Left forelimb (tissue), 1 donor: ENCODE measurements around the gene LMO7.

Experiments
- DNase-seq: peaks from one replicate; pipeline ENCODE4 v3.0.0-alpha.2; 2018; ENCODE audit warnings: low spot score

Gene LMO7

GRCh38 chr13:75801388-75801945, 165.3 kb downstream of the LMO7 start:
- DNase-seq, result no peak

GRCh38 chr13:75802161-75802560, 166.0 kb downstream of the LMO7 start:
- no peak for DNase-seq

- no peak for DNase-seq
Observed at GRCh38 chr13:75803164-75803611, 167.1 kb downstream of the LMO7 start.

- DNase-seq, result no peak
Observed at GRCh38 chr13:75804054-75804453, 167.9 kb downstream of the LMO7 start.

GRCh38 chr13:75804605-75805004, 168.5 kb downstream of the LMO7 start:
- no peak for DNase-seq

- DNase-seq, result no peak
Observed at GRCh38 chr13:75806117-75806516, 170.0 kb downstream of the LMO7 start.

- no peak for DNase-seq
Observed at GRCh38 chr13:75811361-75811760, 175.2 kb downstream of the LMO7 start.

- no peak for DNase-seq
Observed at GRCh38 chr13:75811841-75812240, 175.7 kb downstream of the LMO7 start.

- no peak for DNase-seq
Observed at GRCh38 chr13:75812751-75813181, 176.6 kb downstream of the LMO7 start.

GRCh38 chr13:75813323-75813722, 177.2 kb downstream of the LMO7 start:
- no peak for DNase-seq

- DNase-seq, result no peak
Observed at GRCh38 chr13:75818179-75818967, 182.2 kb downstream of the LMO7 start.

- no peak for DNase-seq
Observed at GRCh38 chr13:75818968-75819225, 182.8 kb downstream of the LMO7 start.

GRCh38 chr13:75825161-75825560, 189.0 kb downstream of the LMO7 start:
- DNase-seq, result no peak

GRCh38 chr13:75825594-75825993, 189.5 kb downstream of the LMO7 start:
- DNase-seq, result no peak

- no peak for DNase-seq
Observed at GRCh38 chr13:75826391-75826790, 190.3 kb downstream of the LMO7 start.

GRCh38 chr13:75829830-75830229, 193.7 kb downstream of the LMO7 start:
- DNase-seq, result no peak

- DNase-seq, result no peak
Observed at GRCh38 chr13:75830842-75831241, 194.7 kb downstream of the LMO7 start.

GRCh38 chr13:75831389-75831788, 195.3 kb downstream of the LMO7 start:
- DNase-seq, result no peak

GRCh38 chr13:75832812-75833211, 196.7 kb downstream of the LMO7 start:
- no peak for DNase-seq

GRCh38 chr13:75836441-75836840, 200.3 kb downstream of the LMO7 start:
- no peak for DNase-seq

- no peak for DNase-seq
Observed at GRCh38 chr13:75838366-75839005, 202.4 kb downstream of the LMO7 start.

GRCh38 chr13:75839406-75839805, 203.3 kb downstream of the LMO7 start:
- no peak for DNase-seq

GRCh38 chr13:75841905-75842304, 205.8 kb downstream of the LMO7 start:
- no peak for DNase-seq

GRCh38 chr13:75843074-75843473, 206.9 kb downstream of the LMO7 start:
- DNase-seq, result no peak
